Heart left ventricle (tissue), 13 donors: Measurements from ENCODE around the gene CUBN.

Experiments
- CTCF ChIP-seq, 12 donors: fragments of 200-600 bp; sonication (generic) in 4 of 12; IDR thresholded peaks; one replicate each; pipeline versions ENCODE4 v1.5.0 to v1.8.0; 2018 to 2022; ENCODE audit warnings: antibody characterized with exemption in 12 of 12, mild to moderate bottlenecking in 5 of 12
- POLR2A ChIP-seq, 2 donors: fragments of 450-650 bp; IDR thresholded peaks; one replicate each; pipeline ENCODE4 v1.6.1; 2017; ENCODE audit warnings: antibody characterized with exemption in 2 of 2, mild to moderate bottlenecking in 2 of 2, moderate library complexity in 2 of 2
- donor health status: ischemic (EF 13 %, LVEDD 7.1; RV severe dilation, severe dysfunction).
- donor health status: DM: no; HTN: yes; CAD: no.
- donor health status: DM: no; HTN: no; CAD: no.
- donor health status: ischemic (EF 25% LVEDD 6.9; RV normal size, moderate dysfunction).
- donor health status: ischemic (EF 25% LVEDD 5.7; RV mildly dilated, moderate dysfunction).
- donor health status: ischemic (EF 35%, LVEDD 5.7; RV mildly dilated, moderate dysfunction).
- donor health status: nonischemic (EF 11% LVEDD 7.7; RV severe dilation, severe dysfunction).
- donor health status: DM: yes; HTN: yes; CAD: no.
- donor health status: PGD.
- donor health status: ischemic (EF 29% LVEDD 5.4; RV normal size, mild dysfunction).
- donor health status: nonischemic (EF 23%, LVEDD 6.1; RV moderate dilation, normal function).

GRCh38 chr10:17043586-17043985 lies 86.0 kb downstream of the CUBN start:
- TF ChIP-seq CTCF (IDR thresholded peaks at IDR 0.05) (no peak), POLR2A (IDR thresholded peaks at IDR 0.05) (no peak)
